ENCODE data around the gene SAE1.
A peak's percentile ranks its signal among the peaks of the same experiment; 100 is the strongest.
"Not testable (repeated sequence)": the region's sequence is repeated elsewhere in the genome, so short reads cannot be mapped to it uniquely, and the experiment has no call there.

The SAE1 gene

DNA sequence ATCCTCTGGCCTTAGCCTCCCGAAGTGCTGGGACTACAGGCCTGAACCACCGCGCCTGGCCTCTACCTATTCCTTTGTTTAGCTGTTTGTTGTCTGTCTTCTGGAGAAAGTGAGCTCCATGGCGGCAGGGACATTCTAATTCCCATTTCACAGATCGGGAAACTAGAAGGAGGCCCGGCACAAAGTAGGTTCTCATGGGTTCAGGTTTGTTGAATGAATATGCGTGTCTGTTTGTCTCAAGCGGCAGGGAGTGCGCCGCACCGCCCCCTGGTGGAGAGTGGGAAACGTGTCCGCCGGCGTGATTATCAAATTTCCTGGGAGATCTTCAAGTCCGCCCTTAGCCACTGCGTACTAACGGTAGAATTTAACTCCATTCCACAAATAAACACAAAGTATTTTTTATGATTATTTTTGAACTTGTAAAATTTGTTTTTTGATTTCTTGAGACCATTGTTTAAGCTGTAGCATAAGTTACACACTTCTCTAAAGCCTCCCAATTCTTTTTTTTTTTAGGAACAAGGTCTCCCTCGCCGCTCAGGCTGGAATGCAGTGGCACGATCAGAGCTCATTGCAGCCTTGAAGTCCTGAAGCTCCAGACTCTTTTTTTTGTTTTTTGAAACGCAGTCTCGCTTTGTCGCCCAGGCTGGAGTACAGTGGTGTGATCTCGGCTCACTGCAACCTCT, 116.8 kb downstream of the SAE1 start:
- Mint-ChIP-seq H3K4me1 (peaks cover 21% of the 10 kb centered on the region), H3K27ac (no peak overlapping the region)
- ATAC-seq (ENCODE audit: low read depth): no peak

DNA sequence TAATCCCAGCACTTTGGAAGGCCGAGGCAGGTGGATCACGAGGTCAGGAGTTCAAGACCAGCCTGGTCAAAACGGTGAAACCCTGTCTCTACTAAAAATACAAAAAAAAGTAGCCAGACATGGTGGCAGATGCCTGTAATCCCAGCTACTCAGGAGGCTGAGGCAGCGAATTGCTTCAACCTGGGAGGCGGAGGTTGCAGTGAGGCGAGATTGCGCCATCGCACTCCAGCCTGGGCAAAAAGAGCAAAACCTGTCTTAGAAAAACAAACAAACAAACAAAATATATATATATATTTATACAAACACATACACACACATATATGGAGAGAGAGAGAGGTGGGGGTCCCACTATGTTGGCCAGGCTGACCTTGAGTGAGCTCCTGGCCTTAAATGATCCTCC, 122.4 kb downstream of the SAE1 start:
- not testable (repeated sequence) for H3K9me3 Mint-ChIP-seq; ATAC-seq (ENCODE audit: low read depth); H3K4me3 Mint-ChIP-seq; DNase-seq (ENCODE audit: low spot score in 2 of 2); H3K27me3 Mint-ChIP-seq; H3K36me3 Mint-ChIP-seq; H3K27ac Mint-ChIP-seq
- peaks cover 15% of the 10 kb centered on the region for H3K4me1 Mint-ChIP-seq

More for the DNA sequence above, 116.8 kb downstream of the SAE1 start:
- H3K4me3 Mint-ChIP-seq: no peak overlapping the region
- DNase-seq (ENCODE audit: low spot score in 2 of 2): peak; percentile 75 to 78
- H3K36me3 Mint-ChIP-seq: peaks cover 4% of the 10 kb centered on the region
- peaks cover 16% of the 10 kb centered on the region for H3K27me3 Mint-ChIP-seq
- H3K9me3 Mint-ChIP-seq: no peaks in the 10 kb centered on the region

DNA sequence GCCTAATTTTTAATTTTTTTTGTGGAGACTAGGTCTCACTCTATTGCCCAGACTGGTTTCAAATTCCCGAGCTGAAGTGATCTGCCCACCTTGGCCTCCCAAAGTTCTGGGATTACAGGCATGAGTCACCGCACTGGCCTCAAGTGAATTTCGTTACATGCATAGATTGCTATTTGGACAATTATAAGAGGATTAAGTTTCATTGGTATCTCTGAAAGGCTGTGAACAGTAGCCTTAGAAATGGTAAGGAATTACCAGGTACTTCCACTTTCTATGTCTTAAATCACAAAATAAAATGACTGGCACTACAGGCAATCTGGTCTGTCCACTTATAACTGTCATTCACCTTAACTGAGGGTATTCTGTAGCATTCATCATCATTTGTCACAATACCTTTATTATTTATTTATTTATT, 122.8 kb downstream of the SAE1 start:
- peaks cover 4% of the 10 kb centered on the region for H3K36me3 Mint-ChIP-seq

DNA sequence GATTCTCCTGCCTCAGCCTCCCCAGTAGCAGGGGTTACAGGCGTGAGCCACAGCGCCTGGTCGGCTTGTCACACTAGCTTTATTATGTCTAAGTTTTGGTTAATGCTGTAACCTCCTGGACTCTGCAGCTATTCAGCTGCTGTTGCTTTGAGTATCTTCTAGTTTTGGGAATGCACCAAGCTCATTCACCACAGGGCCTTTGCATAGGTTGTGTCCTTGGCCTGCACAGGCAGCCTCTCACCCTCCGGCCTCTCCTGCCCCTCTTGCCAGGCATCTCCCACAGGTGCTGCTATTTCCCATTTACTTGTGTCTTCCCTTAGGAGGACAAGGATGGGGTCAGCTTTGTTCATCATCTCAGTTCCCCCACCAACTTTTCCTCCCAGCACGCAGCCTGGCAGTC, 123.3 kb downstream of the SAE1 start:
- H3K9me3 Mint-ChIP-seq: no peaks in the 10 kb centered on the region
- ATAC-seq (ENCODE audit: low read depth) (no peak), DNase-seq (ENCODE audit: low spot score in 2 of 2) (no peak)
- H3K27ac Mint-ChIP-seq: no peak overlapping the region
- H3K27me3 Mint-ChIP-seq: no peaks in the 10 kb centered on the region
- H3K4me1 Mint-ChIP-seq: peaks cover 20% of the 10 kb centered on the region
- no peak overlapping the region for H3K4me3 Mint-ChIP-seq
- H3K36me3 Mint-ChIP-seq: peaks cover 8% of the 10 kb centered on the region

More for the DNA sequence above, 122.8 kb downstream of the SAE1 start:
- Mint-ChIP-seq H3K9me3 (no peaks in the 10 kb centered on the region), H3K4me1 (peaks cover 15% of the 10 kb centered on the region), H3K27me3 (no peaks in the 10 kb centered on the region), H3K4me3 (no peak overlapping the region), H3K27ac (no peak overlapping the region)
- no peak for ATAC-seq (ENCODE audit: low read depth)
- no peak for DNase-seq (ENCODE audit: low spot score in 2 of 2)

DNA sequence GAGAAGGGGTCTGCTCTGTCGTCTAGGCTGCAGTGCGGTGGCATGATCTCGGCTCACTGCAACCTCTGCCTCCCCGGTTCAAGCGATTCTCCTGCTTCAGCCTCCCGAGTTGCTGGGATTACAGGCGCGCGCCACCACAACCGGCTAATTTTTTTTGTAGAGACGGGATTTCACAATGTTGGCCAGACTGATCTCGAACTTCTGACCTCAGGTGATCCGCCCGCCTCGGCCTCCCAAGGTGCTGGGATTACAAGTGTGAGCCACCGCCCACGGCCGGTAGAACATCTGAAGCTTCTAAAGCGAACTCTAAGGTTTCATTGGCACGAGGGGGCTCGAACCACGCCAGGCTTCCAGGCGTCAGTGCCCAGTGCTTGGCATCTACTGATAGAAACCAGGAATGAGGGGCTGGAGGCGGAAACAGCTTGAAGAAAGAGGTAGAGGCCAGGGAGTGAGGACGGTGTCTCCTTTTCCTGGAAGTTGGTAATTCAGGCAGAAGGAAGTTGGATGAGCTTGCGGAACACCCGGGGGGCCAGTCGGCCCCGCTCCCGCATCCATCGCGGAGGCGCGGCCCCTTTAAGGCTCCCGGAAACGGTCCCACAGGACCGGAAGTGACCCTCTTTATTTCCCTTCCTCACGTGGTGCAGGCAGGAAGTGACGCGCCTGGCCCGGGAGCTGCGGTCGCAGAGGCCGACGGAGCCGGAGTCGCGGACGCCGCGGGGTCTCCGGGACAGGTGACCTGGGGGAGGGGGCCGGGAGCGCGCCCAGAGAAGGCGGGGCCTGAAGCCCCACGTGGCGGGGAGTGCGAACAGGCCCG, 125.5 kb downstream of the SAE1 start, which contains the start of gene CCDC9:
TSS of gene CCDC9 (plus strand) at position 647 of the 814 bp plus-strand sequence. CDS start 1,876 bp downstream, outside the sequence.
- DNase-seq (ENCODE audit: low spot score in 2 of 2) (peak; percentile 90 to 91), ATAC-seq (ENCODE audit: low read depth) (peak; percentile 62)
- peak within 1 kb of the TSS; percentile 87 for H3K4me3 Mint-ChIP-seq
- peak within 1 kb of the TSS; percentile 93 for H3K27ac Mint-ChIP-seq
- no peaks in the 10 kb centered on the region for H3K9me3 Mint-ChIP-seq
- H3K36me3 Mint-ChIP-seq: peaks cover 24% of the 10 kb centered on the region
- peaks cover 33% of the 10 kb centered on the region for H3K4me1 Mint-ChIP-seq
- no peaks in the 10 kb centered on the region for H3K27me3 Mint-ChIP-seq

DNA sequence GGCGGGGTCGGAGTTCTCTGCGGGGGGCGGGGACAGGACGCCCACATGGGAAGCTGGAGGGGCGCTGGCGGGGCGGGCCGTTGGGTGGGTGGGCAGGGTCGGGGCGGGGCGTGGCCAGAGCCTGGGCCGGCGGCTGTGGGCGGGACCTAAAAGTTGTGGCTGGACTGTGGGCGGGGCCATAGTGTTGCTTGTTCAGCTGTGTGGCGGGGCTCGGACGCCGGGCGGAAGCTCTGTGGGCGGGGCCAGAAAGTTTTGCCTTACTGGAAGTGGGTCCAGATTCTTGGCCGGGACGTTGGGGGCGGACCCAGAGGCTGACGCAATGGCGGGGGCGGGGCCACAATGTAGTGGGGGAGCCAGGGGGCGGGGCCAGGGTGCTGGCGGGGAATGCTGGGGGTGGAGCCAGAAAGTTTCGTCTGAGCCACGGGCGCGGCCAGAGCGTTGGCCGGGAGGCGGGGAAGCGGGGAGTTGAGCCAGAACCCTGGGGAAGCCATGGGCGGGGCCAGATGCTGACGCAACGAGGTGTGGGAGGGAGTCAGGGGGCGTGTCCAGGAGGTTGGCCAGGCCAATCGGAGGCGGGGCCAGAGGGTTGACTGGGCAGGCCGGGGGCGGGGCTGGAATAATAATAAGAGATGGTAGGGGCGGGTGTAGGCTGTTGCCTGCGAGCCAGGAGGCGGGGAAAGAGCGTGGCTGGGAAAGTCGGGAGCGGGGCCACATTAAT, 126.2 kb downstream of the SAE1 start:
- Mint-ChIP-seq H3K36me3 (peaks cover 26% of the 10 kb centered on the region), H3K27ac (peak overlapping the region; percentile 93), H3K4me3 (peak overlapping the region; percentile 87), H3K4me1 (peaks cover 34% of the 10 kb centered on the region), H3K27me3 (no peaks in the 10 kb centered on the region), H3K9me3 (no peaks in the 10 kb centered on the region)
- ATAC-seq (ENCODE audit: low read depth): peak; percentile 80
- peak; percentile 99 for DNase-seq (ENCODE audit: low spot score in 2 of 2)

DNA sequence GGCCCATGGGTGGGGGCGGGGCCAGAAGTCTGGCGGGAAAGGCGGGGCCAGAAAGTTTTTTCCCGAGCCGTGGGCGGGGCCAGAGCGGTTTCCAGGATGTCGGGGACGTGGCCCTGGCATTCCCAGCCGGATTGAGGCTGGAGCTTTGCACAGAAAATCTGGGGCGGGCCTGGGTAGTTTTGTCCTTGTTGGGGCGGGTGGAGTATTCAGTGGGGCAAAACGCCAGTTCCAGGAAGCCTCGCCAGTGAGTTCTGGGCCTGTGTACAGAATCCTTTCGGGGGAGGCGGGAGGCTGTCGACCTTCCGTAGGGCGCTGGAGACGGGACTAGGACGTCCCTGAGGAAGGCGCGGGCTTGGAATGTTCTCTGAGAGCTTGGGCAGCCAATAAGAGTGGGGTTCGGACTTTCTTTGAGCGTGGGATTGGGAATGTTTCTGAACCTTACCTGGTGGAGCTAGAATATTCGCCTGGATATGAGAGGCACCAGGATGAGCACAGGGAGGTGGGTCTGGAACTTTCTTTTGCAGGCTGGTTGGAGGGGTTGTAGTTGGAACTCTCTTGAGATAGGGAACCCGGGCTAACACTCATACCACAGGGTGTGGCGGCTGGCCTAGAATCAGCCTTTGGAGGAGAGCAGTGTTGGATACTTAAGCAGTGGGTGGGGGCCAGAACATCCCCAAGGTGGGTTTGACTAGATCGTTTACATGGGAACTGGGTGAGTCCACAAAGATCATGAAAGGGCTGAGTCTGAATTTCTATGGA, 127.0 kb downstream of the SAE1 start:
- ATAC-seq (ENCODE audit: low read depth) (no peak), DNase-seq (ENCODE audit: low spot score in 2 of 2) (no peak)
- H3K36me3 Mint-ChIP-seq: peaks cover 28% of the 10 kb centered on the region
- H3K27me3 Mint-ChIP-seq: no peaks in the 10 kb centered on the region
- peak overlapping the region; percentile 87 for H3K4me3 Mint-ChIP-seq
- peak overlapping the region; percentile 93 for H3K27ac Mint-ChIP-seq
- H3K4me1 Mint-ChIP-seq: peaks cover 38% of the 10 kb centered on the region
- H3K9me3 Mint-ChIP-seq: no peaks in the 10 kb centered on the region

DNA sequence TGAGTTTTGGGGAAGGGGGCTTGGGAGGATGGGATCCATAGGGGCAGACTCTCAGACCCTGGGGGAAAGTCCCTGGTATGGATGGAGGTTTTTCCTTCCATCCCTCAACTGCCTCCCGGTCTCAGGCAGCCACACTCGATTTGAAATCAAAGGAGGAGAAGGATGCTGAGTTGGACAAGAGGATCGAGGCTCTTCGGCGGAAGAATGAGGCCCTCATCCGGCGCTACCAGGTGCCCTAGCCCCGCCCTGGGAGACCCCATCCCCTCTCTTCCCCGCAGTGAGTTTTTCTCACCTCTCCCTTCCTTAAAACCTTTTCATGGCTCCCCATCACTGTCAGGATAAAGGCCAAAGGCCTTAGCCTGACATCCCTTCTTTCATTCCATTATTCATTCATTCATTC, 127.8 kb downstream of the SAE1 start:
- no peak overlapping the region for H3K27ac Mint-ChIP-seq
- peak overlapping the region; percentile 48 for H3K4me3 Mint-ChIP-seq
- H3K9me3 Mint-ChIP-seq: no peaks in the 10 kb centered on the region
- H3K4me1 Mint-ChIP-seq: peaks cover 38% of the 10 kb centered on the region
- H3K36me3 Mint-ChIP-seq: peaks cover 28% of the 10 kb centered on the region
- no peak for DNase-seq (ENCODE audit: low spot score in 2 of 2)
- H3K27me3 Mint-ChIP-seq: no peaks in the 10 kb centered on the region
- no peak for ATAC-seq (ENCODE audit: low read depth)

DNA sequence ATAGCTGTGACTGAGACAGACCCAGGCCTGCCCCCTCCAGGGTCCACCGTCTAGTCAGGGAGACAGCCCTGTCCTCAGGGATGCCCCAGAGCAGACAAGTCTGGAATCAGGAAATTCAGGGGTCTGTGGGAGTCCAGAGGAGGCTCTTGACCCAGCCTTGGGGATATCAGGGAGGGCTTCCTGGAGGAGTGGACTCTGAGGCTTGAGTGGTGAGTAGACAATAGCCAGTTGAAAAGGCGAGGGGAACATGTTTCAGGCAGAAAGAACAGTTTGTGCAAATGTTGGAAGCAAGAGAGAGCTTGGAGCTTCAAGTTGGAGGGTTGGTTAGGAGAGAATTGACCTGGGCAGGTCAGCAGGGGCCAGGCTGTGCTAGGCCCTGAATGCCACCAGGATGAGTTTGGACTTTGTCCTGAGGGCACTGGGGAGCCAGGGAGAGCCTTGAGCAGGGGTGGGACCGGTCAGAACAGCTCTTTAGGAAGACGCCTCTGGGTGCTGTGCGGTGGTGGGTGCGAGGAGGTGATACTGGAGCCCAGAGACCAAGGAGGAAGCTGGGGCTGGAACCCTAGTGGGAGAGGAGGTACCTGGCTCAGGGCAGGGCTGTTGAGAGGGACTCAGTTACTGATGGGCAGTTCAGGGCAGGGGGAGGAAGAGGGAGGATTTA, 128.4 kb downstream of the SAE1 start:
- H3K27me3 Mint-ChIP-seq: no peaks in the 10 kb centered on the region
- H3K9me3 Mint-ChIP-seq: no peaks in the 10 kb centered on the region
- H3K4me1 Mint-ChIP-seq: peaks cover 38% of the 10 kb centered on the region
- no peak for DNase-seq (ENCODE audit: low spot score in 2 of 2)
- no peak for ATAC-seq (ENCODE audit: low read depth)
- peak overlapping the region; percentile 48 for H3K4me3 Mint-ChIP-seq
- H3K36me3 Mint-ChIP-seq: peaks cover 28% of the 10 kb centered on the region
- H3K27ac Mint-ChIP-seq: peak overlapping the region; percentile 76
